NOMO-1 treated with dmso at 0.1 percent for 144 hours (cell line): ENCODE measurements around the gene CYP1B1.
"Not testable (repeated sequence)": the region's sequence is repeated elsewhere in the genome, so short reads cannot be mapped to it uniquely, and the experiment has no call there.

Source experiments
- DNase-seq: peaks from one replicate; lab custom pipeline; 2025; ENCODE audit not compliant: unreplicated experiment; lab: John Stamatoyannopoulos, UW

The CYP1B1 gene

GRCh38 chr2:38037757-38038621 is 38.0 kb downstream of the CYP1B1 start:
- DNase-seq = no peak

- no peak for DNase-seq
These were observed 38.6 kb downstream of the CYP1B1 start for GRCh38 chr2:38037325-38037724.

GRCh38 chr2:38035968-38036367 is 40.0 kb downstream of the CYP1B1 start:
- DNase-seq = no peak

GRCh38 chr2:38033646-38034045 is 42.3 kb downstream of the CYP1B1 start:
- DNase-seq = no peak

DNA sequence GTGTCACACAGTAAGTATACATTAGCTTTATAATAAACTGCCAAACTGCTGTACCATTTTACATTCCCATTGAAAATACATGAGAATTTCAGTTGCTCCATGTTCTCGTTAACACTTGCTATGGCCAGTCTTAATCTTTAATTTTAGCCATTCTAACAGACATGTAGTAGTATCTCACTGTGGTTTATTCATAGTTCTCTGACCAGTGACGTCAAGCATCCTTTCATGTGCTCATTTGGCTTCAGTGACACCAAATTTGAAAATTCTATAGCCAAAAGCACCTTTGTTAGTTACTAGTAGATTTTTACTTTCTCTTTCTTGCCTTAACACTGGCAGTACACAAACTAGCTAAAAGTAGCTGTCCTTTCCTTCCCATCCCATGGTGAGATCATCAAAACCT is 43.0 kb downstream of the CYP1B1 start:
- no peak for DNase-seq

- no peak for DNase-seq
These were observed 45.2 kb downstream of the CYP1B1 start for GRCh38 chr2:38030635-38031355.

DNA sequence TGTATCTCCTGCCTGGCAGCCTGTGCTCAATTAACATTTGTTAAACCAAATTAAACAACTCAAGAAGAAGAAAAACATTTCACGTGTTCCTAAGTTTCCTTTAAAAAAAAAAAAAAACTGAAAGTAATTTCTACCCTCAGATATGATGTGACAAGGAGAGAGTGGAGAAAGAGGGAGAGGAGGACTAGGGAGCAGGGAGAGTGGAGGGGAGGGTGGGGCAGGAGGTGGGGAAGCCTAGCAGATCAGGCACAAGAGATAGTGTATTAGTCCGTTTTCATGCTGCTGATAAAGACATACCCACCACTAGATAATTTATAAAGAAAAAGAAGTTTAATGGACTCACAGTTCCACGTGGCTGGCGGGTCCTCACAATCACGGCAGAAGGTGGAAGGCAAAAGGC is 46.4 kb downstream of the CYP1B1 start:
- DNase-seq = no peak

- DNase-seq = no peak
These were observed 47.1 kb downstream of the CYP1B1 start for GRCh38 chr2:38028829-38029228.

DNA sequence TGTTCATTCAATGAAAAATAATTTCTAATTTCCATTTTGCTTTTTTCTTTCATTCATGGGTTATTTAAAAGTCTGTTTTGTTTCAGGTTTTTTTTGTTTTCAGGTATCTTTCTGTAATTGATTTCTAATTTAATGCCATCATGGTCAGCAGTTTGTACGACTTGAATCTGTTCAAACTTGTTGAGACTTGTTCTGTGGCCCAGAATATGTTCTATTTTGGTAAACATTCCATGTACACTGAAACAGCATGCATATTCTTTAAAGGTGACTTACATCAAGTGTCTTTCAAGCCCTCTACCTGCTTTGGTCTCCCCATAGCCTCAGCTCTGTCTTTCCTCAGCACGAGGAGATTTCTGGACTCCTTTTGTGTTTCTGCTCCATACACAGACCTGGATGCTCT is 49.1 kb downstream of the CYP1B1 start:
- no peak for DNase-seq

- no peak for DNase-seq
These were observed 54.4 kb downstream of the CYP1B1 start for GRCh38 chr2:38021589-38021988.

DNA sequence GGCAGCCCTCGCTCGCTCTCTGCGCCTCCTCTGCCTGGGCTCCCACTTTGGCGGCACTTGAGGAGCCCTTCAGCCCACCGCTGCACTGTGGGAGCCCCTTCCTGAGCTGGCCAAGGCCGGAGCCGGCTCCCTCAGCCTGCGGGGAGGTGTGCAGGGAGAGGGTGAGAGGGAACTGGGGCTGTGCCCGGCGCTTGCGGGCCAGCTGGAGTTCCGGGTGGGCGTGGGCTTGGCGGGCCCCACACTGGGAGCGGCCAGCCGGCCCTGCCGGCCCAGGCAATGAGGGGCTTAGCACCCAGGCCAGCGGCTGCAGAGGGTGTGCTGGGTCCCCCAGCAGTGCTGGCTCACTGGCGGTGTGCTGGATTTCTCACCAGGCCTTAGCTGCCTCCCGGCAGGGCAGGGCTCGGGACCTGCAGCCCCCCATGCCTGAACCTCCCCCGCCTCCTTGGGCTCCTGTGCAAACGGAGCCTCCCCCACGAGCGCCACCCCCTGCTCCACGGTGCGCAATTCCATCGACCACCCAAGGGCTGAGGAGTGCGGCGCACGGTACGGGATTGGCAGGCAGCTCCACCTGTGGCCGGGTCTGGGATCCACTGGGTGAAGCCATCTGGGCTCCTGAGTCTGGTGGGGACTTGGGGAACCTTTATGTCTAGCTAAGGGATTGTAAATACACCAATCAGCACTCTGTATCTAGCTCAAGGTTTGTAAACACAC is 55.4 kb downstream of the CYP1B1 start:
- DNase-seq = not testable (repeated sequence)

DNA sequence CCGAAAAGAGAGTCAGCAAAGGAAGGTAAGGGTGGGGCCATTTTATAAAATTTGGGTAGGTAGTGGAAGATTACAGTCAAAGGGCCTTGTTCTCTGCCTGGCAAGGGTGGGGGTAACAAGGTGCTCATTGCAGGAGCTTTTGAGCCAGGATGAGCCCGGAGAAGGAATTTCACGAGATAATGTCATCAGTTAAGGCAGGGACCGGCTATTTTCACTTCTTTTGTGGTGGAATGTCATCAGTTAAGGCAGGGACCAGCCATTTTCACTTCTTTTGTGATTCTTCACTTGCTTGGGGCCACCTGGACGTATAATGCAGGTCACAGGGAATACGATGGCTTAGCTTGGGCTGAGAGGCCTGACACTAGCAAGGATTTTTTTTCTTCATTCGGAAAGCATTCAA is 58.1 kb downstream of the CYP1B1 start:
- no peak for DNase-seq
